PC-3 (cell line): ENCODE data around the gene NFIL3. TPM values are rescaled to one million over a fixed set of nuclear protein-coding genes. Genes with fewer than 3 reads are reported as not detected.

ENCODE experiments used
- ATAC-seq: fragments of 200-7000 bp; cut with Tn5 transposase; 2 replicates; pipeline ENCODE4 v1.9.1; 2020; ENCODE audit warnings: mild to moderate bottlenecking, moderate library complexity
- BruUV-seq: library from RNA; stranded (reverse); fragments of 400-500 nt; replicated peaks from 2 replicates; lab custom pipeline; 2021; lab: Mats Ljungman, UMichigan
- CTCF ChIA-PET: fragments of 300-600 bp; sonication (Branson Sonifier 250); formaldehyde crosslinking; loops from one replicate; lab custom pipeline; 2022; ENCODE audit warnings: antibody characterized with exemption; lab: Charles Lee
- POLR2A ChIA-PET: fragments of 300-600 bp; sonication (Branson Sonifier 250); formaldehyde crosslinking; loops from one replicate; lab custom pipeline; 2022; ENCODE audit warnings: antibody characterized with exemption; ENCODE audit not compliant: unreplicated experiment; lab: Charles Lee
- DNase-seq: peaks from one replicate; pipeline ENCODE4 v3.0.0-alpha.2; 2015
- H2AFZ ChIP-seq: fragments of 300-600 bp; sonication (generic); 2 replicates; pipeline ENCODE4 v1.6.0; 2016; ENCODE audit warnings: antibody characterized with exemption, low read length
- H3F3A ChIP-seq: fragments of 300-600 bp; sonication (generic); one replicate; pipeline ENCODE4 v1.6.0; 2017; ENCODE audit warnings: antibody characterized with exemption, low read length, control low read depth, mild to moderate bottlenecking; ENCODE audit not compliant: unreplicated experiment
- H3K27ac ChIP-seq: fragments of 300-600 bp; sonication (generic); 2 replicates; pipeline ENCODE4 v1.5.1; 2016; ENCODE audit warnings: mild to moderate bottlenecking, low read length
- H3K27me3 ChIP-seq: fragments of 300-600 bp; sonication (generic); 2 replicates; pipeline ENCODE4 v1.6.1; 2016; ENCODE audit warnings: low read length, mixed read lengths
- H3K36me3 ChIP-seq: fragments of 300-600 bp; sonication (generic); 2 replicates; pipeline ENCODE4 v1.6.1; 2016; ENCODE audit warnings: low read depth, mixed run types, low read length, mixed read lengths
- H3K4me1 ChIP-seq: fragments of 300-600 bp; sonication (generic); 2 replicates; pipeline ENCODE4 v1.5.1; 2016; ENCODE audit warnings: low read length; ENCODE audit not compliant: insufficient read depth
- H3K4me2 ChIP-seq: fragments of 300-600 bp; sonication (generic); 2 replicates; pipeline ENCODE4 v1.6.0; 2016; ENCODE audit warnings: low read length
- H3K4me3 ChIP-seq: fragments of 300-600 bp; sonication (generic); 2 replicates; pipeline ENCODE4 v1.5.1; 2016; ENCODE audit warnings: mild to moderate bottlenecking, low read length, mixed read lengths
- H3K79me2 ChIP-seq: fragments of 300-600 bp; sonication (generic); 2 replicates; pipeline ENCODE4 v1.6.1; 2017; ENCODE audit warnings: low read length, mixed read lengths
- H3K9ac ChIP-seq: fragments of 300-600 bp; sonication (generic); 2 replicates; pipeline ENCODE4 v1.6.0; 2016; ENCODE audit warnings: mild to moderate bottlenecking, low read length
- H3K9me2 ChIP-seq: fragments of 300-600 bp; sonication (generic); replicated peaks from 2 replicates; pipeline ENCODE4 v1.6.1; 2016; ENCODE audit warnings: mixed run types, low read length, mixed read lengths
- H3K9me3 ChIP-seq: fragments of 300-600 bp; sonication (generic); 2 replicates; pipeline ENCODE4 v1.6.1; 2016; ENCODE audit warnings: low read length, mixed read lengths
- H4K20me1 ChIP-seq: fragments of 300-600 bp; sonication (generic); 2 replicates; pipeline ENCODE4 v1.6.1; 2016; ENCODE audit warnings: low read length, mixed read lengths
- CTCF ChIP-seq: fragments of 300-600 bp; sonication (generic); conservative IDR thresholded peaks from 2 replicates; pipeline ENCODE4 v1.5.1; 2017; ENCODE audit warnings: antibody characterized with exemption, low read depth, mild to moderate bottlenecking, low read length
- EZH2phosphoT487 ChIP-seq: fragments of 300-600 bp; sonication (generic); IDR thresholded peaks from 2 replicates; pipeline ENCODE4 v1.6.1; 2018; ENCODE audit warnings: mild to moderate bottlenecking, antibody characterized with exemption, low read length, borderline replicate concordance
- intact Hi-C: fragments of 100-400 bp; cut with micrococcal nuclease; formaldehyde crosslinking; loops from 2 replicates; pipeline ENCODE4 v1.9.0; 2023
- total RNA-seq: library from RNA; depleted of rRNA; stranded (reverse); fragments of >200 nt; gene quantifications from 2 replicates; pipeline ENCODE4 v1.2.3, GENCODE V29; 2014

Gene NFIL3
- total RNA-seq, 1 experiment from 2014 or later = 5.4 TPM

GRCh38 chr9:91421128-91421765, 2.4 kb downstream of the NFIL3 start:
- ChIA-PET POLR2A (interaction anchor here (1.1 kb wide), 1 partner anchor 60 kb away, joined by 13 read pairs; no protein-coding TSS in a partner anchor), CTCF (no interaction called here)
- DNase-seq (no peak), ATAC-seq (no peak)
- TF ChIP-seq EZH2phosphoT487 = no peak
- peak; percentile 56 for TF ChIP-seq CTCF
- peak overlapping the region; percentile 96 for H3K4me3 ChIP-seq
- H3K4me2 ChIP-seq = peak overlapping the region; percentile 93
- H3K9me3 ChIP-seq = no peaks in the 10 kb centered on the region
- no peaks in the 10 kb centered on the region for H3K36me3 ChIP-seq
- H3K9me2 ChIP-seq = no peaks in the 10 kb centered on the region
- no peak overlapping the region for H2AFZ ChIP-seq
- 0 out of 2 replicates have a peak overlapping the region, but pooled peaks have one; percentile 2 for H3K27ac ChIP-seq
- intact Hi-C loops = loop anchor here (5.0 kb wide), 2 partner anchors 59 to 119 kb away; partner anchors contain the start of gene AUH
- peaks cover 70% of the 10 kb centered on the region for H3K79me2 ChIP-seq
- peaks cover 46% of the 10 kb centered on the region for H4K20me1 ChIP-seq
- H3F3A ChIP-seq = no peaks in the 10 kb centered on the region
- peaks cover 43% of the 10 kb centered on the region for H3K4me1 ChIP-seq
- BruUV-seq = no TSS peak
- peak overlapping the region; percentile 85 for H3K9ac ChIP-seq
- H3K27me3 ChIP-seq = no peaks in the 10 kb centered on the region

DNA sequence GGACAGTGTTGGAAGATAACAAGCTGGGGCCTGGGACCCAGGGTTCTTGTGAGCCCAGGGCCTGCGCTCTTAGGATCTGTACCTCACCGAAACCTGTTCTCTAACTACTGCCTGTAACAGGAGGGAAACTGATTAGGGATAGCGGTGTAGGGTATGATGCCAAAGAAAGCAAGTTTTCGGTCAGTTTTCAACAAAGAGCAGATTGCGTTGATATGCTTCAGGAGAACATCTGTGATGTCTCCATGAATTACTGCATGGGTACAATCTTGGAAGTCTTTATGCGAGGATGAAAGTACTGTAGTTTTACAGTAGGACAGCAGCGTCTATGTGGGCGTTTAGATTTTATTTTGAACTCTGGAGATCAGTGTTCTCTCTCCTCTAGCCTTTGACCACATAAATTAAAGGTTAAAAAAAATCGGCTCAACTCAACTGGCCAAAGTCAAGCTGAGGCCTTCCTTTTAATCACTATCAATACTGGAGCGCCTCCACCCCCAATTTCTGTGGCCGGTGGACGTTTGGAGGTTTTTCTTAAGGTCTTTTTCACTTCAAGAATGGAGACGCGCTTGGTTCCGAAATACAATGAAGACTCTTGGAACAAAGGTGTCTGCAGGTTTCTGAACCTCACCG, 3.0 kb downstream of the NFIL3 start:
- ChIA-PET POLR2A (no interaction called here), CTCF (no interaction called here)
- Histone ChIP-seq H3F3A (no peaks in the 10 kb centered on the region), H2AFZ (no peak overlapping the region), H3K79me2 (peaks cover 77% of the 10 kb centered on the region), H3K4me3 (peak overlapping the region; percentile 96), H3K9ac (peak overlapping the region; percentile 85), H3K4me1 (peaks cover 47% of the 10 kb centered on the region), H3K36me3 (no peaks in the 10 kb centered on the region), H3K4me2 (peak overlapping the region; percentile 93), H3K9me3 (no peaks in the 10 kb centered on the region), H3K27me3 (no peaks in the 10 kb centered on the region), H3K9me2 (no peaks in the 10 kb centered on the region), H4K20me1 (peaks cover 50% of the 10 kb centered on the region), H3K27ac (0 out of 2 replicates have a peak overlapping the region, but pooled peaks have one; percentile 2)
- no TSS peak for BruUV-seq
- TF ChIP-seq CTCF = no peak
- ATAC-seq (no peak), DNase-seq (no peak)
- intact Hi-C loops = loop anchor here (5.0 kb wide), 2 partner anchors 58 to 118 kb away; partner anchors contain the start of gene AUH
